Transverse colon (tissue), 4 donors: Measurements from ENCODE around the gene YEATS2. TPM values are rescaled to one million over a fixed set of nuclear protein-coding genes. Genes with fewer than 3 reads are reported as not detected.

Experiments used
- DNase-seq: peaks from one replicate; pipeline ENCODE4 v3.0.0-alpha.2; 2019
- H3K27ac ChIP-seq, 4 donors: fragments of 200-600 bp; sonication (generic); 2 replicates each; pipeline ENCODE4 v1.5.1; 2016 to 2018; ENCODE audit warnings: inconsistent platforms in 4 of 4
- H3K27me3 ChIP-seq: fragments of 200-600 bp; sonication (generic); 2 replicates; pipeline ENCODE4 v1.5.1; 2017; ENCODE audit warnings: inconsistent platforms
- H3K36me3 ChIP-seq, 4 donors: fragments of 200-600 bp; sonication (generic); 2 replicates each; pipeline ENCODE4 v1.5.1; 2017 to 2019; ENCODE audit warnings: inconsistent platforms in 4 of 4
- H3K4me1 ChIP-seq, 4 donors: fragments of 200-600 bp; sonication (generic); 2 replicates each; pipeline ENCODE4 v1.5.1; 2017 to 2020; ENCODE audit warnings: inconsistent platforms in 4 of 4
- H3K4me3 ChIP-seq, 4 donors: fragments of 200-600 bp; sonication (generic); 1 replicate in 1 of 4; 2 replicates in 3 of 4; pipeline versions ENCODE4 v1.5.1 to v1.6.1; 2017 to 2019; ENCODE audit warnings: inconsistent platforms in 4 of 4
- H3K9me3 ChIP-seq, 2 donors: fragments of 200-600 bp; sonication (generic); 2 replicates each; pipeline ENCODE4 v1.5.1; 2017 to 2019; ENCODE audit warnings: inconsistent platforms in 2 of 2
- EP300 ChIP-seq: sonication (generic); formaldehyde crosslinking; IDR thresholded peaks from one replicate; pipeline ENCODE4 v1.6.1; 2017; ENCODE audit warnings: antibody characterized with exemption, low read depth
- POLR2A ChIP-seq: fragments of 450-650 bp; IDR thresholded peaks from one replicate; pipeline ENCODE4 v1.6.1; 2016; ENCODE audit warnings: antibody characterized with exemption, mild to moderate bottlenecking, moderate library complexity
- POLR2AphosphoS5 ChIP-seq, 3 donors: sonication (generic); formaldehyde crosslinking; IDR thresholded peaks; one replicate each; pipeline ENCODE4 v1.6.1; 2016; ENCODE audit warnings: antibody characterized with exemption in 3 of 3
- WGBS, 2 donors: methylation state at CpG; one replicate each; pipeline ENCODE4 v1.1.5; 2018; ENCODE audit warnings: low coverage in 1 of 2; 5-methylcytosine and 5-hydroxymethylcytosine counted together
- in situ Hi-C, 4 donors: fragments of 200-750 bp; cut with MboI; loops; one replicate each; pipeline versions ENCODE4 v1.15.0 to v1.15.1; 2017; ENCODE audit warnings: low sequenced_read_pairs in 3 of 4, low pct_ligation_motif_present in 1 of 4, low pct_unique_long_range_greater_than_20kb in 1 of 4
- intact Hi-C: fragments of 100-400 bp; cut with DNase I; formaldehyde crosslinking; loops from one replicate; pipeline ENCODE4 v1.15.1; 2023; ENCODE audit warnings: low total_unique reads
- total RNA-seq, 4 donors: library from RNA; depleted of rRNA; stranded (reverse); fragments of >200 nt; gene quantifications; one replicate each; pipeline ENCODE4 v1.1.0, GENCODE V29; 2016
- TF ChIP-seq, protein P1 (sequence below), 5 experiments: fragments of 200-600 bp in 3 of 5; fragments of 450-650 bp in 2 of 5; sonication (generic) in 3 of 5; IDR thresholded peaks; 1 replicate in 2 of 5; 2 replicates in 3 of 5; pipeline ENCODE4 v1.5.1; 2016 to 2017; ENCODE audit warnings: antibody characterized with exemption in 5 of 5, inconsistent platforms in 3 of 5, mild to moderate bottlenecking in 2 of 5, moderate library complexity in 1 of 5

YEATS2 gene
- total RNA-seq, 4 donors from 2014 or later, result 10.1 to 23.2 (median 16.1) TPM

DNA sequence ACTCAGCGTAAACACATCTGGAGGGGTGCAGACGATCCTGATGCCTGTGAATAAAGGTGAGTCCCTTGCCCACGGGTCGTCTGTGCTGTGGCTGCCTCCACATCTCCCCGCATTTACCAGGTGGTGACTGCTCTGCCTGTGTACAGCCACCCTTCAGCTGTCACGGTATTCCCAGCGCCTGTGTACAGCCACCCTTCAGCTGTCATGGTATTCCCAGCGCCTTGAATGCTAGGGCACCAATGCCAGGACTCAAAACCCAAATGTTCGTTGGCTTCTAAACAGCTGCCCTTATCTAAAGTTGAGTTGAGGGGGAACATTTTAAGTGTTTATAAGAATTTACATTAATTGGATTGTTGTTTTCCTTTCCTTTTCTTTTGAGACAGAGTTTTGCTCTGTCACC is 100.4 kb downstream of the YEATS2 start:
- 95 to 100% methylated on average over 2 to 9 of the region's 9 CpGs for WGBS, 2 donors
- H3K27me3 ChIP-seq, result no peaks in the 10 kb centered on the region
- peaks cover 0 to 33% (median 18%) of the 10 kb centered on the region in 4 donors for H3K36me3 ChIP-seq
- no peak overlapping the region for H3K4me3 ChIP-seq
- no peaks in the 10 kb centered on the region for H3K4me1 ChIP-seq
- TF ChIP-seq POLR2AphosphoS5 (IDR thresholded peaks at IDR 0.05), result no peak
- H3K9me3 ChIP-seq, result no peaks in the 10 kb centered on the region
- intact Hi-C loops, result no loop called here
- in situ Hi-C loops, result no loop called here
- DNase-seq, result no peak
- no peak overlapping the region for H3K27ac ChIP-seq

DNA sequence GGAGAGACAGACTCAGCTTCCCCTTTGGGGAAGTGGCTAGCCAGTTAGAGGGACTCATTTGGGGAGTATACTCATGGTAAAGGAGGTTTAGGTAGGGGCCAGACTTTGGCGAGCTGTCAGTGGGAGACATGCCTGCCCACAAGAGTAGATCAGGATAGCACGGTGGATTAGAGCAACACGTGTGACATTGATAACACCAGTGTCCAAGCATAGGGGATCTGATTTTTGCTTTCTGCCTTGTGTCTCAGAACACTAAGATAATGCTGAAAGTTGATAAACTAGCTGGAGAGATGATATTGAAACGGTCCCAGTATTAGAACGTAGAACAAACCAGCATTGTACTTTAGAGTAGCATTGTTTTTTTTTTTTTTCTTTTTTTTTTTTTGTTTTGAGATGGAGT is 101.9 kb downstream of the YEATS2 start:
- intact Hi-C loops (no loop called here), in situ Hi-C loops (no loop called here)
- Histone ChIP-seq H3K9me3 (no peaks in the 10 kb centered on the region), H3K4me1 (no peaks in the 10 kb centered on the region), H3K4me3 (no peak overlapping the region), H3K36me3 (peaks cover 0 to 47% (median 22%) of the 10 kb centered on the region in 4 donors), H3K27me3 (no peaks in the 10 kb centered on the region), H3K27ac (no peak overlapping the region)
- 85 to 92% methylated on average over 3 to 5 of the region's 5 CpGs for WGBS, 2 donors
- DNase-seq, result no peak
- no peak for TF ChIP-seq EP300
- no peak for TF ChIP-seq POLR2AphosphoS5 (IDR thresholded peaks at IDR 0.05)
- no peak for TF ChIP-seq POLR2A
- TF ChIP-seq, protein P1, sequence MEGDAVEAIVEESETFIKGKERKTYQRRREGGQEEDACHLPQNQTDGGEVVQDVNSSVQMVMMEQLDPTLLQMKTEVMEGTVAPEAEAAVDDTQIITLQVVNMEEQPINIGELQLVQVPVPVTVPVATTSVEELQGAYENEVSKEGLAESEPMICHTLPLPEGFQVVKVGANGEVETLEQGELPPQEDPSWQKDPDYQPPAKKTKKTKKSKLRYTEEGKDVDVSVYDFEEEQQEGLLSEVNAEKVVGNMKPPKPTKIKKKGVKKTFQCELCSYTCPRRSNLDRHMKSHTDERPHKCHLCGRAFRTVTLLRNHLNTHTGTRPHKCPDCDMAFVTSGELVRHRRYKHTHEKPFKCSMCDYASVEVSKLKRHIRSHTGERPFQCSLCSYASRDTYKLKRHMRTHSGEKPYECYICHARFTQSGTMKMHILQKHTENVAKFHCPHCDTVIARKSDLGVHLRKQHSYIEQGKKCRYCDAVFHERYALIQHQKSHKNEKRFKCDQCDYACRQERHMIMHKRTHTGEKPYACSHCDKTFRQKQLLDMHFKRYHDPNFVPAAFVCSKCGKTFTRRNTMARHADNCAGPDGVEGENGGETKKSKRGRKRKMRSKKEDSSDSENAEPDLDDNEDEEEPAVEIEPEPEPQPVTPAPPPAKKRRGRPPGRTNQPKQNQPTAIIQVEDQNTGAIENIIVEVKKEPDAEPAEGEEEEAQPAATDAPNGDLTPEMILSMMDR (IDR thresholded peaks at IDR 0.05), result no peak

DNA sequence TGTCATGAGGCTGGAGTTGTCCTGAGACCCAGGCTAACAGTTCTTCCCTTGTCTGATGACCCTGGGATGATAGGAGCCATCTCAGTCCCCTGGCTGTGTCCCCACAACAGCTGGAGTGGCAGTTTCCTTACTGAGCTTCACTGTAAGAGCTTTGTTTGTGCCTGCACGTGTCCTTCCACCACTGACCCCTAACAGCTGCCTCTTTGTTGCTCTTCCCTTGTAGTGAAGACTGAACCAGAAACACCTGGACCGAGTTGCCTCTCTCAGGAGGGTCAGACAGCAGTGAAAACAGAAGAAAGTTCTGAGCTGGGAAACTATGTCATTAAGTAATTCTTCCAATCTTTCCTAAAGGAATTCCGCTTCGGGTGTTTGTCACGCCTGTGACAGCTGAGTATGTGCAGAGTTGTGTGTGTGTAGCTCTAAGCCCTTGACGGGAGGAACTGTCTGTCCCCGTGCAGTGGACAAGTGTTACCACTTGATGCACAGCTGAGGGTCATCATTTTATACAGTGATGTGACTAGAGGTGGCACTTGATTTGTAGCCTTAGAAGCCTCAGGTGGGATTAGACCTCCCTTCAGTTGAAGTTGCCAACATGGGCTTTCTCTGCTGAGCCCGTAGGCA is 102.8 kb downstream of the YEATS2 start:
- 88% methylated on average over 8 of the region's 8 CpGs; no CpG with 5 or more reads in 1 of the 2 donors for WGBS, 2 donors
- no peak for DNase-seq
- in situ Hi-C loops, result no loop called here
- Histone ChIP-seq H3K4me1 (no peaks in the 10 kb centered on the region), H3K4me3 (no peak overlapping the region), H3K27me3 (no peaks in the 10 kb centered on the region), H3K36me3 (peaks cover 0 to 56% (median 26%) of the 10 kb centered on the region in 4 donors), H3K27ac (no peak overlapping the region), H3K9me3 (no peaks in the 10 kb centered on the region)
- intact Hi-C loops, result no loop called here
- TF ChIP-seq POLR2AphosphoS5 (IDR thresholded peaks at IDR 0.05), result no peak
- no peak for TF ChIP-seq POLR2A
- TF ChIP-seq EP300, result no peak
- TF ChIP-seq, protein P1 (IDR thresholded peaks at IDR 0.05), result no peak

DNA sequence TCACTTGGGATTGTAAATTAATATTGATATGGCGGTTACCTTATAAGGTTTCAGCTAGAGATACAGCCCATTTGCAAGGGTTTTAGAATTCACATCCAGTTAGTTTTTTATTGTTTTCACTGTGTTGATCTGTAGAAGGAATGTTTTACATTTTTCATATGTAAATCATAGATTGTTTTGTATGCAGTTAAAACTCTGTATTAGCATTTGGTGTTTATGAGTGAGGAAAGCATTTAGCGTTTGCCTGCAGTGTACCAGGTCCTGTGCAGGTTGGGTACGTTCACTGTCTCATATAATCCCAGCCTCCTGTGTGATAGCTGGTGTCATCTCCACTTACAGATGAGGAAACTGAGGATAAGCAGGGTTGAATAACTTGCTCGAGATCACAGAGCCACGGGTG is 104.0 kb downstream of the YEATS2 start:
- in situ Hi-C loops (no loop called here), intact Hi-C loops (no loop called here)
- H3K36me3 ChIP-seq, result peaks cover 0 to 68% (median 30%) of the 10 kb centered on the region in 4 donors
- no peak overlapping the region for H3K27ac ChIP-seq
- H3K4me1 ChIP-seq, result no peaks in the 10 kb centered on the region
- H3K4me3 ChIP-seq, result no peak overlapping the region
- no peak for TF ChIP-seq POLR2AphosphoS5 (IDR thresholded peaks at IDR 0.05)
- TF ChIP-seq, protein P1 (IDR thresholded peaks at IDR 0.05), result no peak
- no peak for TF ChIP-seq POLR2A
- TF ChIP-seq EP300, result no peak
- H3K9me3 ChIP-seq, result no peaks in the 10 kb centered on the region
- no peak for DNase-seq
- WGBS, 2 donors, result 80 to 98% methylated on average over 2 to 5 of the region's 5 CpGs
- no peaks in the 10 kb centered on the region for H3K27me3 ChIP-seq

DNA sequence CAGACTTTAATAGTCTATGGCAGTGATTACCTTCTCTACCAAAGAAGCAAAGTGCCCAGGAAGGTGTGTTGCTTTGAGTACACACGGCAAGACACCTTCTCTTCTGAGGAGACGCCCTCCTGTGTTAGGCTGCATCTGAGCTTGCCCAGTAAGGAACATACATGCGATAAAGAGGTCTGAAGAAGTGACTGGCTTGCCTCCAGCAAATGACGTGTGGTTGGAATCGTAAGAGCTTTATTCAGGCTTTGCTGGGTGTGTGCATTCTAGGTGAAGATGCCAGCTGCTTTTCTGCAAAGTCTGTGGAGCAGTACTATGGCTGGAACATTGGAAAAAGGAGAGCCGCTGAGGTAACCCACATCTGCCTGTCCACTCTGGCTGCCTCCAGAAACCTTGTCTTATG is 105.4 kb downstream of the YEATS2 start:
- H3K27me3 ChIP-seq, result no peaks in the 10 kb centered on the region
- in situ Hi-C loops, result no loop called here
- intact Hi-C loops, result no loop called here

More for the DNA sequence above, 105.4 kb downstream of the YEATS2 start:
- Histone ChIP-seq H3K36me3 (peaks cover 0 to 74% (median 32%) of the 10 kb centered on the region in 4 donors), H3K4me3 (no peak overlapping the region), H3K9me3 (no peaks in the 10 kb centered on the region), H3K4me1 (no peaks in the 10 kb centered on the region), H3K27ac (no peak overlapping the region)
- 88% methylated on average over 6 of the region's 6 CpGs for WGBS, 2 donors
- DNase-seq, result no peak
- TF ChIP-seq EP300, result no peak
